HCT116 (cell line): ENCODE measurements around the gene EPYC. TPM values are rescaled to one million over a fixed set of nuclear protein-coding genes. Genes with fewer than 3 reads are reported as not detected.

Experiments
- ATAC-seq: fragments of 200-7000 bp; cut with Tn5 transposase; 2 replicates; pipeline ENCODE4 v1.9.1; 2020; ENCODE audit warnings: mild to moderate bottlenecking, moderate library complexity
- BruUV-seq: library from RNA; stranded (reverse); fragments of 400-500 nt; replicated peaks from 2 replicates; lab custom pipeline; 2021; lab: Mats Ljungman, UMichigan
- CTCF ChIA-PET: fragments of 300-600 bp; sonication (Branson Sonifier 250); formaldehyde crosslinking; loops from one replicate; lab custom pipeline; 2021; ENCODE audit warnings: antibody characterized with exemption; lab: Charles Lee
- POLR2A ChIA-PET: fragments of 300-600, 350-600 bp; sonication (Branson Sonifier 250); formaldehyde crosslinking; loops from one replicate; lab custom pipeline; 2021; ENCODE audit warnings: antibody characterized with exemption; lab: Charles Lee
- RAD21 ChIA-PET, 2 experiments: fragments of 300-600 bp; sonication (Branson Sonifier 250); formaldehyde crosslinking; loops; one replicate each; lab custom pipeline; 2023; ENCODE audit warnings: low total read pairs in 2 of 2; ENCODE audit not compliant: uncharacterized antibody in 2 of 2, unreplicated experiment in 2 of 2, low non-redundant PET in 1 of 2; lab: Charles Lee
- DNase-seq: peaks from one replicate; pipeline ENCODE4 v3.0.0-alpha.2; 2010; ENCODE audit warnings: low read depth, low spot score
- H2AFZ ChIP-seq: fragments of 200-600 bp; shearing (Covaris generic), sonication (generic); 2 replicates; pipeline ENCODE4 v1.6.1; 2017; ENCODE audit warnings: low read depth, mixed run types, mixed read lengths, antibody characterized with exemption, low read length; ENCODE audit not compliant: poor library complexity, severe bottlenecking
- H3K27ac ChIP-seq: 2 replicates; pipeline ENCODE4 v1.5.1; 2012; ENCODE audit warnings: low read depth, low read length
- H3K27me3 ChIP-seq: fragments of 200-600 bp; sonication (generic); 2 replicates; pipeline ENCODE4 v1.6.1; 2016; ENCODE audit warnings: mixed run types, low read length, mixed read lengths; ENCODE audit not compliant: insufficient read depth
- H3K36me3 ChIP-seq, 2 experiments: fragments of 200-500 bp in 1 of 2; fragments of 200-600 bp in 1 of 2; sonication (Bioruptor generic) in 1 of 2; sonication (generic) in 1 of 2; 2 replicates each; pipeline versions ENCODE4 v1.5.1 to v1.6.1; 2014 to 2016; ENCODE audit warnings: low read length in 2 of 2, inconsistent platforms in 1 of 2, mixed read lengths in 1 of 2, mixed run types in 1 of 2; ENCODE audit not compliant: insufficient read depth in 2 of 2, control insufficient read depth in 1 of 2
- H3K4me1 ChIP-seq, 2 experiments: fragments of 200-600 bp in 1 of 2; sonication (generic) in 1 of 2; 2 replicates each; pipeline versions ENCODE4 v1.5.1 to v1.6.1; 2012 to 2017; ENCODE audit warnings: low read length in 2 of 2, inconsistent platforms in 1 of 2, mild to moderate bottlenecking in 1 of 2, mixed read lengths in 1 of 2, mixed run types in 1 of 2, moderate library complexity in 1 of 2; ENCODE audit not compliant: insufficient read depth in 2 of 2, control insufficient read depth in 1 of 2
- H3K4me2 ChIP-seq: fragments of 200-600 bp; sonication (generic); 2 replicates; pipeline ENCODE4 v1.6.1; 2017; ENCODE audit warnings: mixed run types, low read length, mixed read lengths
- H3K4me3 ChIP-seq, 2 experiments: fragments of 200-600 bp in 1 of 2; sonication (generic) in 1 of 2; replicated peaks in 1 of 2; 2 replicates each; pipeline ENCODE4 v1.5.1; 2011 to 2016; ENCODE audit warnings: low read length in 2 of 2, control low read depth in 1 of 2, low read depth in 1 of 2, mild to moderate bottlenecking in 1 of 2, mixed read lengths in 1 of 2, mixed run types in 1 of 2
- H3K79me2 ChIP-seq: fragments of 200-600 bp; sonication (generic); 2 replicates; pipeline ENCODE4 v1.6.1; 2017; ENCODE audit warnings: mild to moderate bottlenecking, mixed run types, low read length, moderate library complexity, mixed read lengths; ENCODE audit not compliant: insufficient read depth
- H3K9ac ChIP-seq: fragments of 200-600 bp; sonication (generic); 2 replicates; pipeline ENCODE4 v1.6.1; 2016; ENCODE audit warnings: low read length, mixed read lengths
- H3K9me2 ChIP-seq: fragments of 200-600 bp; sonication (generic), shearing (Covaris generic); 2 replicates; pipeline ENCODE4 v1.6.1; 2017; ENCODE audit warnings: mixed run types, mild to moderate bottlenecking, moderate library complexity; ENCODE audit not compliant: insufficient read depth
- H3K9me3 ChIP-seq, 2 experiments: fragments of 200-500 bp in 1 of 2; fragments of 200-600 bp in 1 of 2; sonication (Bioruptor generic) in 1 of 2; sonication (generic) in 1 of 2; 2 replicates each; pipeline ENCODE4 v1.6.1; 2014 to 2017; ENCODE audit warnings: low read length in 2 of 2, mixed read lengths in 2 of 2, inconsistent platforms in 1 of 2, low read depth in 1 of 2, mild to moderate bottlenecking in 1 of 2, mixed run types in 1 of 2, moderate library complexity in 1 of 2; ENCODE audit not compliant: control insufficient read depth in 1 of 2, insufficient read depth in 1 of 2
- H4K20me1 ChIP-seq: fragments of 200-600 bp; sonication (generic), shearing (Covaris generic); 2 replicates; pipeline ENCODE4 v1.6.1; 2017; ENCODE audit warnings: mixed run types, mild to moderate bottlenecking, moderate library complexity; ENCODE audit not compliant: insufficient read depth
- CBX3 ChIP-seq: IDR thresholded peaks from 2 replicates; pipeline ENCODE4 v1.6.1; 2012; ENCODE audit warnings: low read depth
- CEBPB ChIP-seq: IDR thresholded peaks from 2 replicates; pipeline ENCODE4 v1.6.1; 2012; ENCODE audit warnings: low read depth
- EGR1 ChIP-seq: IDR thresholded peaks from 2 replicates; pipeline ENCODE4 v1.6.1; 2012; ENCODE audit warnings: low read depth
- EZH2 ChIP-seq: fragments of 200-600 bp; sonication (generic); IDR thresholded peaks from 2 replicates; pipeline ENCODE4 v1.6.1; 2017; ENCODE audit warnings: antibody characterized with exemption, mixed run types
- MAX ChIP-seq: IDR thresholded peaks from 2 replicates; pipeline ENCODE4 v1.6.1; 2012
- POLR2AphosphoS5 ChIP-seq: IDR thresholded peaks from 2 replicates; pipeline ENCODE4 v1.6.1; 2011; ENCODE audit warnings: mild to moderate bottlenecking, low read depth, low read length, moderate library complexity
- RAD21 ChIP-seq: IDR thresholded peaks from 2 replicates; pipeline ENCODE4 v1.6.1; 2012; ENCODE audit warnings: low read depth, mild to moderate bottlenecking
- ZBTB33 ChIP-seq: IDR thresholded peaks from 2 replicates; pipeline ENCODE4 v1.6.1; 2011; ENCODE audit warnings: mild to moderate bottlenecking, low read length, moderate library complexity; ENCODE audit not compliant: insufficient replicate concordance; ENCODE audit errors: extremely low read depth
- intact Hi-C: fragments of 100-400 bp; cut with micrococcal nuclease; formaldehyde crosslinking; loops from 2 replicates; pipeline ENCODE4 v1.10.0; 2022
- total RNA-seq: library from RNA; stranded (reverse); gene quantifications from one replicate; pipeline ENCODE4 v1.2.1, GENCODE V29; 2021; ENCODE audit not compliant: unreplicated experiment
- TF ChIP-seq, protein P1 (sequence below), 3 experiments: fragments of 200-600 bp in 1 of 3; sonication (generic) in 1 of 3; IDR thresholded peaks in 2 of 3; conservative IDR thresholded peaks in 1 of 3; 2 replicates each; pipeline ENCODE4 v1.5.1; 2012 to 2017; ENCODE audit warnings: low read depth in 2 of 3, low read length in 2 of 3, antibody characterized with exemption in 1 of 3, borderline replicate concordance in 1 of 3, control low read depth in 1 of 3, mild to moderate bottlenecking in 1 of 3, mixed read lengths in 1 of 3, mixed run types in 1 of 3, moderate library complexity in 1 of 3; ENCODE audit not compliant: insufficient read depth in 1 of 3

EPYC gene
- total RNA-seq, 1 experiment from 2014 or later, result not detected

DNA sequence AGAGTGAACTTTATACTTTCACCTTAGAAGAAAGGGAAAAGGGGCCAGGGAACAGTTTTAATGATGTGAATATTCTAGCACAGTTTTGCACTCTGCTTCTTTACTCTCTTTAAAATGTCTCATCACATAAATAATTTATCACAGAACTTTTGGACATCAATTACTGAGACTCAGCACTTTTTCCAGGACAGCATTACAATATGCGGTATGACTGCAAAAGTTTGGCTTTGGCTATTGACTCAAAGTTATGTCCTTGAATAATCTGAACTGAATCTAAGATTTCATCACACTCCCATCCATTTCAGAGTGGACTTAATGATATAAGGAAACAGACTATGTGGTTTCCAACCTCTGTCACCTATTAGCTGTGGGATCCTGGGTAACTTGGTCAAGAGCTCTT, 61.5 kb downstream of the EPYC start (continued):
- TF ChIP-seq EZH2, result no peak
- TF ChIP-seq ZBTB33, result no peak
- TF ChIP-seq POLR2AphosphoS5, result no peak
- TF ChIP-seq EGR1, result no peak
- no peak for TF ChIP-seq MAX
- TF ChIP-seq CBX3, result no peak

GRCh38 chr12:90940872-90941499, 63.8 kb downstream of the EPYC start:
- Histone ChIP-seq H3K9me2 (no peaks in the 10 kb centered on the region), H2AFZ (peak overlapping the region; percentile 90), H3K4me1 (peaks cover 0 to 12% of the 10 kb centered on the region in 2 experiments; a peak in 3 of 4 replicates), H3K9ac (no peak overlapping the region), H3K79me2 (no peaks in the 10 kb centered on the region), H3K9me3 (no peaks in the 10 kb centered on the region), H3K4me2 (peak overlapping the region; percentile 33; the same call in 1 of the 2 replicates), H3K27me3 (no peaks in the 10 kb centered on the region), H4K20me1 (no peaks in the 10 kb centered on the region), H3K4me3 (no peak overlapping the region), H3K27ac (no peak overlapping the region), H3K36me3 (no peaks in the 10 kb centered on the region)
- peak; percentile 55 for DNase-seq
- no TSS peak for BruUV-seq
- peak; percentile 94 for ATAC-seq
- TF ChIP-seq EZH2 (no peak), RAD21 (peak; percentile 78), CEBPB (peak; percentile 32; the same call in 1 of the 2 replicates)
- TF ChIP-seq, protein P1, sequence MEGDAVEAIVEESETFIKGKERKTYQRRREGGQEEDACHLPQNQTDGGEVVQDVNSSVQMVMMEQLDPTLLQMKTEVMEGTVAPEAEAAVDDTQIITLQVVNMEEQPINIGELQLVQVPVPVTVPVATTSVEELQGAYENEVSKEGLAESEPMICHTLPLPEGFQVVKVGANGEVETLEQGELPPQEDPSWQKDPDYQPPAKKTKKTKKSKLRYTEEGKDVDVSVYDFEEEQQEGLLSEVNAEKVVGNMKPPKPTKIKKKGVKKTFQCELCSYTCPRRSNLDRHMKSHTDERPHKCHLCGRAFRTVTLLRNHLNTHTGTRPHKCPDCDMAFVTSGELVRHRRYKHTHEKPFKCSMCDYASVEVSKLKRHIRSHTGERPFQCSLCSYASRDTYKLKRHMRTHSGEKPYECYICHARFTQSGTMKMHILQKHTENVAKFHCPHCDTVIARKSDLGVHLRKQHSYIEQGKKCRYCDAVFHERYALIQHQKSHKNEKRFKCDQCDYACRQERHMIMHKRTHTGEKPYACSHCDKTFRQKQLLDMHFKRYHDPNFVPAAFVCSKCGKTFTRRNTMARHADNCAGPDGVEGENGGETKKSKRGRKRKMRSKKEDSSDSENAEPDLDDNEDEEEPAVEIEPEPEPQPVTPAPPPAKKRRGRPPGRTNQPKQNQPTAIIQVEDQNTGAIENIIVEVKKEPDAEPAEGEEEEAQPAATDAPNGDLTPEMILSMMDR (IDR thresholded peaks at IDR 0.05 in 2 of 3, conservative IDR thresholded peaks at IDR 0.05 in 1 of 3; ENCODE audit: borderline replicate concordance in 1 of 3, insufficient read depth in 1 of 3, low read depth in 2 of 3, low read length in 2 of 3), result peak; percentile 42 to 72 (median 63); a peak in 5 of 6 replicates
- ChIA-PET RAD21 (no interaction called here), POLR2A (no interaction called here), CTCF (interaction anchor here (0.6 to 1.8 kb wide), 9 partner anchors 10 to 911 kb away, joined by 3 to 5 read pairs (median 3); no protein-coding TSS in a partner anchor)
- intact Hi-C loops, result loop anchor here (1.0 to 10.0 kb wide), 2 partner anchors 1398 to 1466 kb away; no protein-coding TSS in a partner anchor
